ENCODE measurements around the gene INSRR.

The INSRR gene

DNA sequence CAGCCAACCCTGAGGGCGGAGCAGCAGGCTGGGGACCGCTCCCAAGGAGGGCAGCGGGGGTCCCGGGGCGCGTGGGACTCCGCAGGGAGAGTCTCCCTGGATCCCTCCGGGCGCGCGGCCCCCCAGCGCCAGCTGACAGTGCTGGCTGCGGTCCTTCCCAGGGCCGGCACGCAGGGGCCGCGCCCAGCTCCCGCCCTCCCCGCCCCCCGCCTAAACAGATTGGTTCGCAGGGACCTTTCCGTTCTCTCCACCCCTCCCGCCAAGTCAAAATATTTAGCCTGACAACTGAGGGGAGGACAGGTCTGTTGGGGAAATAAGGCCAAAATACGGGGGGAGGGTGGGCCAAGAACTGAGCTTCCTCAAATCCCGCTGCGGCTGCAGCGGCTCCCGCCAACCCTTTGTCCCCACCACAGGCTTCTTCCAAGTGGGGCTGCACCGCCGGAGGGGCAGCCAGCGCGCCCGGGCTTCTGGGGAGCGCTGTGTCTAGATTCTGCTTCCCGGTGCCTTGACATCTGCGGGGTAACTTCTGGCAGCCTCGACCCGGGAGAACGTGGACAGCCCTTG is at the start of gene INSRR:
INSRR (minus strand) TSS at position 159 of the 564 bp plus-strand sequence. CDS start 496 bp downstream, outside the sequence.
- DNase-seq (ENCODE audit: low read depth in 2 of 2): no peak

DNA sequence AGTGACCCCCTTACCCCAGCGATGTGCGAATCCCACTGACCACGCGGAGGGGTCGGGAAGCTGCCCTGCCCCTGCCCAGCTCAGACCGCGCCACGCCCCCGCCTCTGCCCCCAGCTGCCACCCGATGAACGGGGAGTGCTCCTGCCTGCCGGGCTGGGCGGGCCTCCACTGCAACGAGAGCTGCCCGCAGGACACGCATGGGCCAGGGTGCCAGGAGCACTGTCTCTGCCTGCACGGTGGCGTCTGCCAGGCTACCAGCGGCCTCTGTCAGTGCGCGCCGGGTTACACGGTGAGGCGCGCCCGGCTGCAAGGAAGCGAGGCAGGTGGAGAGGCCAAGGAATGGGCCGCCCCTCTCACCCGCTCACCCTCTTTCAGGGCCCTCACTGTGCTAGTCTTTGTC is 49.6 kb upstream of the INSRR start:
- no peak for DNase-seq (ENCODE audit: low read depth in 2 of 2)

DNA sequence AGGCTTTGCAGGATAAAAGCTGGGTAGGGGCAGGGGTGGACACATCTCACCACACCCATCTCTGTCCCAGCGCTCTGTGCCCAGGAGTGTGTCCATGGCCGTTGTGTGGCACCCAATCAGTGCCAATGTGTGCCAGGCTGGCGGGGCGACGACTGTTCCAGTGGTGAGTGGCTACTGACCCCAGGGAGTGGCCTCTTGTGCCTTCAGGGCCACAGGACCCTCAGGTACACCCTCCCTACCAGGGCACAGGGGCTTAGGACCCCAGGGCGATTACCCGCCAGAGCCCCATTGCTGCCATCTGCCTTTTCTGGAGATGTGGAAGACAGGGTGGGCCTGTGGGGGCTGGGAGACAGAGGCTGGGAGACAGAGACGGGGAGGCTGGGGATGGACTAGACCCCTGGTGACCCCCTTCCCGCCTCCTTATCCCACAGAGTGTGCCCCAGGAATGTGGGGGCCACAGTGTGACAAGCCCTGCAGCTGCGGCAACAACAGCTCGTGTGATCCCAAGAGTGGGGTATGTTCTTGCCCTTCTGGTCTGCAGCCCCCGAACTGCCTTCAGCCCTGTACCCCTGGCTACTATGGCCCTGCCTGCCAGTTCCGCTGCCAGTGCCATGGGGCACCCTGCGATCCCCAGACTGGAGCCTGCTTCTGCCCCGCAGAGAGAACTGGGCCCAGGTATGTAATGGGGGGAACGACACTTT is 47.4 kb upstream of the INSRR start:
- DNase-seq (ENCODE audit: low read depth in 2 of 2): no peak

DNA sequence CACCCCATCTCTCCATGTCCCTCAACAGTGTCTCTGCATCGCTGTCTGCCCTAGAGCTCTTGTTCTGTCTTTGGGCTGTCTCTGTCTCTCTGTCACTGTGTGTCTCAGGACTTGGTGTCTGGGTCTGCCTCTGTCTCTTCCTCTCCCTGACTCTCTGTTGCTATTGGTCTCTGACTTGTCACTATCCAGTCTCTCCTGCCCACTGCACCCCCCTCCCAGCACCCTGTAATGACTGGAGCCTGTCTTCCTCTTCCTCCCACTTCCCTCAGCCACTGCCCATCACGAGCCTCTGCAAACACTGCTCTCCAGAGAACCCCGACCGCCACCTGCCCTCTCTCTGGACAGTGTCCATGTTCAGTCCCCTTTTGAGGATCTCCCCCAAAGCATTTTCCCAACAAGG is 46.7 kb upstream of the INSRR start:
- no peak for DNase-seq (ENCODE audit: low read depth in 2 of 2)

DNA sequence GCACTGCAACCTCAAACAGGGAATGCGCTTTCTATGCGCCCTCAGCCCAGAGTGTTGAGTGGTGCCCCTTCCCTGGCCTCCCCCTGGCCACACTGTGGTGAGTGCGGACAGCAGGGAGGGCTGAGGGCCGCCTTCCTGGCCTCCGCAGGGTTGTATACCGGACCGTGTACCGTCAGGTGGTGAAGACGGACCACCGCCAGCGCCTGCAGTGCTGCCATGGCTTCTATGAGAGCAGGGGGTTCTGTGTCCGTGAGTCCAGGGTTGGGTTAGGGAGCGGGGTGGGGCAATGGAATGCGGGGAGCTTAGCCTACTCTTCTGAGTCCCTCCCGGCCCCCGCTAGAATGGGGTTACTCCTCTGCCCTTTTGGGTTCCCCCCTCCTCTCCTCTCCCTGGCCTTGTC is 46.3 kb upstream of the INSRR start:
- no peak for DNase-seq (ENCODE audit: low read depth in 2 of 2)

DNA sequence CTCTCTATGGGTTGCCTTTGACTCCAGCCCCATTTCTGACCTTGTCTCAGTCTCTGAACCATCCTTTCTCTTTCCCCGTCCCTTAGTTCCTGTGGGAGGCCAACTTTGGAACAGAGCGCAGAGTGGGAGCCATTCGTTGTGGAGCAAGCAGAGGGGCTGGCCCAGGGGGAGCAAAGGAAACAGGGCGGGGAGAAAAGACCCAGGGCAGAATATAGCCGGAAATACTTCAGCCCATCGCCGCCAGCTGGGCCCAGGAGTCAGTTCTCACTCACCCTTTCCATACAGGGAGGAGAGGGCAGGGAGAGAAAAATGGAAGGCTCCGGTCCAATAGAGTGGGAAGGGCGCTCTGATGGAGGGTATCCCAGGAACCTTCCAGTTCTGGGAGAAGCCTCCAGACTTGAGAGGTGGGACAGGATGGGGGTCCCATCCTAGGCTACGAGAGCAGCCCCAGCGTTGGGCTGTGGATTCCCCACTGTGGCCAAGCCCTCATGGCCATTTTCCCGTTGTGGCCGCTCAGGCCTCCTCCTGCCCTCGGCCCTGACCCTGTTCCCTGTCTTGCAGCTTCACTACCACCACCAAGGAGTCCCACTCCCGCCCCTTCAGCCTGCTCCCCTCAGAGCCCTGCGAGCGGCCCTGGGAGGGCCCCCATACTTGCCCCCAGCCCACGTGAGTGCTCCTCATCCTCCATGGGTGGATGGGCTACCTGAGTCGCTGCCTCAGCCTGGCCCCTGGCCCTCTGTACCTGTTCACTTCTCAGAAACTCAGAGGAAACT is 45.5 kb upstream of the INSRR start:
- DNase-seq (ENCODE audit: low read depth in 2 of 2): no peak

DNA sequence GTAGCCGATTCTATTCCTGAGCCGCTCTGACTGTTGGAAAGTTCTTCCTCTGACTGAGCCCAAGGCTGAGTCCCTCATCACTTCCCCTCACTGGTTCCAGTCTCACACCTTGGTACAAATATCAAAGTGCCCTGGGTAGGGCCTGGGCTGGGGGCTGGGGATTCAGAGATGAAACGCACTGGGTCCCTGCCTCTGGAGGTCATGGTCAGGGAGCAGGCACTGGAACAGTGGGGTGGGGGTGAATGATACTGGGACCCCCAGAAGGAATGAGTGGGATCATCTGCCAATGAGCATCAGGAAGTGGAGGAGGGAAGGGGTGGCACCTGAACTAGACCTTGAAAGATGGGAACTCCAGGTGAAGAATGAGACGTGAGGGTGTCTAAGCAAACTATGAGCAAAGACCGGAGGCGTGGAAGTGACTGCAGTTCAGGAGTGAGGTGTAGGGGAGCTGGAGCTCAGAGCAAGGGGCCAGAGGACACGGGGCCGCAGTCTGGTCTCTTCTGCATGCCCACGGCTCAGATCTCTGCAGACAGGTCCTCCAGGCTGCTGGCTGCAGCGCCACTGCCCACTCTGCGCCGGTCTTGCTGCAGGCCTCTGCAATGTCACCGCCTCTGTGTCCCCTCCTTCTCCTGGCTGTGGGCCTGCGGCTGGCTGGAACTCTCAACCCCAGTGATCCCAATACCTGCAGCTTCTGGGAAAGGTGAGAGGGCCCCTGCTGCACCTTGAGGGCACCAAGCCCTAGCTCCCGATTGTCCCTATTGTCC is 44.6 kb upstream of the INSRR start:
- DNase-seq (ENCODE audit: low read depth in 2 of 2): no peak

DNA sequence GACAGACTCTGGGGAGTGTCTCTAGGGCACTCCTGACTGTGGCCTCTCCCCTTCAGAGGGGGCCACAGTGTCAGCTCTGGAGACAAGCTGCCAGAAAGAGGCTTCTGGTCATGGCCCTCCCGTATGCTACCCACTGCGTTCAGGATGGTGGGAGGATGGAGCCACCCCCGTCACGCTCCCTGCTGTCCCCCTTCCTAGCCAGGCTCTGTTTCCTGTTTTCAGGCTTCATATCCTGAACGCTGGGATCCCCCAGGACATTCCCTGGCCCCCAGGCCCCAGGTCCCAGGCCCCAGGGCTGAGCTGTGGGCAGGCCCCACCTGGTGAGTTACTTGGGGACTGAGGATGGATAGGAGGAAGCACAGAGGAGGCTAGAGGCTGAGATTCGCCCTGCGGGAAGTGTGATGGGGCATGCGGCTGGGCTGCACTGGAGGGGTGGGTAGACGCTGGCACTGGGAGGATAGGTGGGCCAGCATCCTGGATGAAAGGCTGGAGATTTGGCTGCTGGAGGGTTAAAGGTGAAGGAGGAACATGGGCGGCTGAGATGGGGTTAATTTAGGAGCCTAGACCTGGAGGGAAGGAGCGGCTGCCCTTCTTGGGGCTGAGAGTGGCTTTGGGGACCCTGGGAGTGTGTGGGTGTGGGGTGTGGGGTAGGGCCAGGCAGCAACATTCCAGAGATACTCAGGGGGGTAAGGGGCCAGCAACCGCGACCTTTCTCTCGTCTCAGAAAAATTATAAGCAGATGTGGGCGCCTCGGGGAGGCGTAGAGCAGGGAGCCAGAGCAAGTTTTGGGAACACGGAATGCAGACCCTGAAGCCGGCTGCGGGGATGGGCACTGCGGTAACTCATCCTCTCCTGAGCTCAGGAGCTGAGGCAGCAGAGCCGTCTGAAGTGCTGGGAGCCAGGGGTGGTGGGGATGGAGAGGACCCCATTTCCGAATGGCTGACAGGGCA is 43.3 kb upstream of the INSRR start:
- no peak for DNase-seq (ENCODE audit: low read depth in 2 of 2)

DNA sequence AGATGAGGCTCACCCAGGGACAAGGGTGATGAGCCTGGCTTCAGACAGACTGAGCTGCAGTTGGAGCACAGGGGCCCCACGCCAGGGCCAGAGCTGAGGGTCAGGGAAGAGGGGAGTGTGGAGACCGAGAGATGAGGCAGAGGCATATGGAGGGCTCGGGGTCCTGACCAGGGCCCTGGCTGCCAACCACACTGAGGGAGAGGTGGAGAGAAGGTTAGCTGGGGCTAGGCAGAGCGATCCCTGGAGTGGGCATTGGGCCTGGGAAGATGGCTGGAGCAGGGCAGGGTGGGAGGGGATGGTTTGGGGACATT is 42.6 kb upstream of the INSRR start:
- DNase-seq (ENCODE audit: low read depth in 2 of 2): no peak

DNA sequence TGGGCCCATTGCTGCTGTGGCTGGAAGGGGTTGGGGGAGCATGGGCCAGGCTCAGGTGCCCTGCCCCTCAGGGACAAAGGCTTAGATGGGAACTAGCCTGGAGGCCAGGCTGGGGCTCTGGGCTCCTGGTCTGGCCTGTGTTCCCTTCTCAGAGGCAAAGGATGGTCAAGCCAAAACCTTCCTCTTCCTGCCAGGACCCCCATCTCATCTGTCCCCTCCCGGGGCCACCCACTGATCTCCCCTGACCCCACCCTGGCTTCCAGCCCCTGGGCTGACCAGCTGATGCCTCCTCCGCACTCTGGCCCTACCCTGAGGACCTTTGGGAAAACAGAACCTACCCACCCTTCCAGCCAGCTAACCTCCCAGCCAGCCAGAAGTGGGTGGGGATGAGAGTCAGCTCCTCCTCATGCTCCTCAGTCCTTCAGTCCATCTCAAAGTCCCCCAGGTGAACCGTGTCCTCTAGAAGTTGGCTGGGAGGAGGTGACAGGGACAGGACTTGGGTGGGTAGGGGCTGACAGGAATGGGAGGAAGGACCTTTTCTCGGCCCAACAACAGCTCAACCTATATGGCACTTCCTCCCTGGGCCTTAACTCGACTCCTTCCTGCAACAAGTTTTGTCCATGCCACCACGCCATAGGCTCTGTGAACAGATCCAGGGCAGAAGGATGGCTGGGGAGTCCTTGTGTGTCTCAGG is 42.1 kb upstream of the INSRR start:
- no peak for DNase-seq (ENCODE audit: low read depth in 2 of 2)

DNA sequence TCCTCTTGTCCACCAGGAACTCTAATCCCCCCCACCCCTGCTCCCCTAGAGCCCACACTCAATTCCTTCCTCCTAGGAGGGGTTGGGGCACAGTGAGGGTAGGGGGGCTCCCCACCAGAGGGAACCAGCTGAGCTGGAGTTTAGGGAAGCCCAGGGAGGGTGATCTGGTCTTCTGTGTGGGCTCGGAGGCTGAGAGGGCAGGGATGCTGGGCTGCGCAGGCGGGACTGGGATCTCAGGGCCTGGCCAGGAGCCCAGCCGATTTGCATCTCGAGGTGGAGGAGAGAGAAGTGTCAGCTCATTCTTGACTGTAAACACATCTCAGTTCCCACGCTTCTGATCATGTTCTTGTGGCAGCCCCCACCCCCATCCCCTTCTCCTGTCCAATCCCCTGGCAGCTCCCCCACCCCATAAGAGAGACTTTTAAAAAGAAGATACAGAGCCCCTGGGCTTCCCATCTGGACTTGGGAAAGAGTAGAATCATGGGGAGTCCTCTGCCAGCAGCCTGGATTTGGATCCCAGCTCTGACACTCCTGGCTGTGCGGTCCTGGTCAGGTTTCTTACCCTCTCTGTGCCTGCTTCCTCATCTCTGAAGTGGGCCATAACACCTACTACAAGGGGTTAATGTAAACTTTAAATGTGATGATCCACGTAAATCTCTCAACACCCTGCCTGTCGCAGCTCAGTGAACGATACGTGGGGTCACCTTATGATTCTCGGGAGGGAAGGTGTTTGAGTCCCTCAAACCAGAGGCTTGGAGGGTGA is 41.2 kb upstream of the INSRR start:
- no peak for DNase-seq (ENCODE audit: low read depth in 2 of 2)

DNA sequence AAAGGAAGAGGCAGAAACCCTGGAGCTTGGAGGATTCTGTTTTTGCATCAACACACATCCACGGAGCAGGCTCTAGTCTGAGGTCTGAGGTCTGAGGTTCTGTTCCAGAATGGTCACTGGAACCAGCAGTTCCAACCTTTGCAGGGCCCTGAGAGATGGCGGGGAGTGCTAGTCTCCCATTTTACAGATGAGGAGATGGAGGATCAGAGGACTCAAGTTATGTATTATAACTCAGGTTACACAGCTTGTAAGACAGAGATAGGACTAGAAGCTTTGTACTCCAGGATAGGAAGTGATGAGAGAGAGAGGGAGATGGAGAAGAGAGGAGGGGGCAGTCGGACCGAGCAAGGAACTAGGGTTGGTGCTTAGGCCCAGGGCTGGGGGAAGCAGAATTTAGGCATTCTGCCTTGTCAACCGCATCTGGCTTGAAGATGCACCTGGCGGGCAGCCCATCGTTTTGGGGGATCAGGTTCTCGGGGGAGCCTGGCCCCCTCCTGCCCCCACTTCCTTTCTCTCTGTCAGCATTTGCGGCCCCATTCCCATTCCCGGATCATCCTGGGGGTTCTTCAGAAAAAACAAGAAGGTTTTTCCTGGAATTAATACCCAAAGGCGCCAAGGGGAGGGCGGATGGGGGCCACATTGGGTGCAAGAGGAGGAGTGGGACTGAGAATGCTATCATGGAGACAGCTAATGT is 40.2 kb upstream of the INSRR start:
- DNase-seq (ENCODE audit: low read depth in 2 of 2): no peak

DNA sequence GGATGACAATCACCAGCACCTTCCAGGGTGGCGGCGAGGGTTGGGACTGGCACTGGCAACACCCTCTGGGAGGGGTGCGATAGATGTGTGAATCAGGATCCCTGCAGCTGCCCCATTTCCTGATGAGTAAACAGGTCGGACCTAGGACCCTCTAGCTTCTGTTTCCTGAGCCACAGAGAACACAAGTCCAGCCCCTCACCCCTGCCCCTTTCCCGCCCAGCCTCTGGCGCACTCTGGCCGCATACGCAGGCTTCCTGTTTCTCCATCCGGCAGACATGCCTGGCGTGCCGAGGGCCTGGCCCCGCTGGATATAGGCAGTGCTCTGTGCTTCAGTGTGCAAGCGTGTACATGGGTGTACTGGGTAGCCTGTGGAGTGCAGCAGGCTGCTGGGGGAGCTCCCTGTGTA is 39.2 kb upstream of the INSRR start:
- DNase-seq (ENCODE audit: low read depth in 2 of 2): no peak

DNA sequence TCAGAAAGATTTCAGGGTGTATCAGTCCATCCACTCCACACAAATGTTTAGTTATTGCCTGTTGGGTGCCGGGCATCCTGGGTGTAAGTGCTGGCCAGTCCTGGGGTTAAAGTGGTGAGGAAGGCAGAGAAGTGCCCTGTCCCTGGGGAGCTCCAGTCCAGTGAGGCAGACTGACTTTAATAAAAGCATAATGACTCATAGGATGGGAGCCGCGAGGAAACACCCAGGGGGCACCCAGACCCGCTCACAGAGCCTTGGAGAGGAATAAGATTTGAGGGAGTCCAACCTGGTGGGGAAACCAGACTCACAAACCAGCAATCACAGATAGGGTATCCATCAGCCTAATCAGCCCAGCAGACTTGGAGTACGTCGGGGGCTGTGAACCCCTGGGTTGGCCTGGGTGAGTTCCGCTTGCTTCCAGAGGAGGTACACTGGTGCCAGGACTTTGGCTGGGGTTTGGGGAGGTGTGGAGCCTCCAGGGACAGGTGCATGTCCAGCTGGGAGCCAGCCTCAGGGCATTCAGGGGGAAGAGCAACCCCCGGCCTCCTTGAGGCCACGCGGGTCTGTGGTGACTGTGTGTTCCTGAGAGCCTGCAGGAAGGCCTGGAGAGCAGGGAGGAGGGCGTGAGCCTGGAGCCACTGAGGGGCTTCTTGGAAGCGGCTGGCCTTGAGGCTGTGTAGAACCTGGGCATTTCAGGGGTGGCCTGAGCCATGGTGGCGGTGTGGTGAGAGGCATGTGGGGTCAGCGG is 38.3 kb upstream of the INSRR start:
- DNase-seq (ENCODE audit: low read depth in 2 of 2): no peak

DNA sequence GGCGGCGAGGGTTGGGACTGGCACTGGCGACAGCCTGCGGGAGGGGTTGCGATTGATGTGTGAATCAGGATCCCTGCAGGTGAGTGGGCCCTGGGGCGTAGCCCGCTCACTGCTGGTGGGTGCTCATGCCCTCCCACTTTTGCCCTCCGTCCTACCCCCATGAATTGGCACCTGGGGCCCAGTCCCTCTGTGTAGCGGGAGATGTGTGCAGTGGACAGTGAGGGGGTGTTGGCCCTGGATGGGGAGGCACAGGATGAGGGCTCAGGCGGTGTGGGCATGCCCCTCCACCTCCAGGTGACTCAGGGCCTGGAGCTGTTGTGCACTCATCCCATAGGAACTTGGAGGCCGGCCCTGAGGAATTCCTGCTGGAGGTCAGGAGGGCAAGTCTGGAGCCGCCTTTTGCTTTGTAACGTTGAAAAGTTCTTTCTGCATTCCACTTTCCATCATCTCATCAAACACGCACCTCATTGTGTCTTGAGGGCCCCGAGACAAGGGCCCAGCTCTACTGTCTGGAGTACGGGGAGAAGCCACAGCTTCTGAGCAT is 37.6 kb upstream of the INSRR start:
- no peak for DNase-seq (ENCODE audit: low read depth in 2 of 2)

DNA sequence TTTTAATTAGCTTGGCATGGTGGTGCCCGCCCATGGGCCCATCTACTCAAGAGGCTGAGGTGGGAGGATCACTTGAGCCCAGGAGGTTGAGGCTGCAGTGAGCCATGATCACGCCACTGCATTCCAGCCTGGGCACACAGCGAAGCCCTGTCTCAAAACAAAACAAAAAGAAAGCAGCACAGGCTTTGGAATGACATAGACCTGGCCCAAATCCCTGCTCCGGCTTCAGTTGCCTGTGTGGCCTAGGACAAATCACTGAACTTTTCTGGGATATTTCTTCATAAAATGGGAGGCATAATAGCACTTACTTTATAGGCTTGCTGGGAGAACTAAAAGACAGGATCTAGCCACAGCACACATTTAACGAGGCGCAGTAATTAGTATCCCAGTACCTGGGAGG is 37.0 kb upstream of the INSRR start:
- DNase-seq (ENCODE audit: low read depth in 2 of 2): no peak

DNA sequence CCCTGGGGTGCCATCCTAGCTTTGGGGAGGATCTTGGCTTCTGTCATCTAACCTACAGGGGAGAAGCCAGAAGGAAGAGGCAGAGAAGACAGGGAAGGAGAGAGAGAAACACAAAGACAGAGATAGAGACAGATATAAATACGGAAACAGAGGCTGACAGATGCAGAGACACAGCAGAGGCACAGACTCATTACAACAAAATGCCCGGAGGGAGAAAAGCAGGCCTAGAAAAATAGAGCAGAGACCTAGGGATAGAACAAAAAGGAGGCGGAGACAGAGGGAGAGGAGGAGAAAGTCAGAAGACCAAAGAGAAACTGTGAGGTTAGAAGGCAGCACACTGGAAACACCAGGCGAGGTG is 36.5 kb upstream of the INSRR start:
- no peak for DNase-seq (ENCODE audit: low read depth in 2 of 2)

DNA sequence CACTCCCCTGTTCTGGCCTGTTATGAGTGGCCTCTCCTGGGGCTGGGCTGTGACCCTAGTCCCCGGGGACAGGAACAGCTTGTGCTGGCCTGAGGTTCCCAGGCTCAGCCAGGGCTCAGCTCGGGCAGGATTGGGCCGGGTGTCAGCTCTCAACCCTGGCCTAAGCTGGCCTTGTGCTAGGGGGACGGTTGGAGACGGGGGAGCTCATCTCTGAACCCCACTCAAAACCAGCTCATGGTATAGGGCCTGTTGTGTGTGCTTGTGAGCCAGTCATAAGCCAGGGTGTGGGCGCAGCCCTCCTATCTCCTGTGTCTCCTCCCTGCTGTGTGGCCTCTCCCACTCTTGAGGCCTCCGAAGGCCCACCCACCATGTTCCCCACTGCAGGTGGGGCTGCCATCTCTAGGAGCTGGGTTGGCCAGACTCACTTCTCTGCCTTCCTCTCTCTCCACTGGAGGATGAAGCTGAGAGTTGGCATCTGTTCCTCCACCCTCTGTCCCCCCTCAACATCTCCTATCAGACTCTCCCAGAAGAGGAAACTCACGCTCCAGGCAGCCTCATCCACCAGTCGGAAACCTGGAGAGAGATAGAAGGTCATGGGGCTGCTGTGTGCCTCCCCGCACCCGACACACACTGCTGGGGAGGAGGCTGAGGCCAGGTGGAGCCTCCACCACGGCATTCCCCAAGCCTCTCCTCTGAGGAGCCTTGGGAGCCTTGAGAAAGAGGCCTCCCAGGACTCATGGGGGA is 36.0 kb upstream of the INSRR start:
- no peak for DNase-seq (ENCODE audit: low read depth in 2 of 2)
